GM19324 (cell line): Measurements from ENCODE around the gene LRCH3.

Experiments
- ATAC-seq: cut with Tn5 transposase; IDR thresholded peaks from one replicate; pipeline ENCODE4 v1.9.1; 2021; ENCODE audit warnings: mild to moderate bottlenecking, moderate library complexity; ENCODE audit not compliant: unreplicated experiment, low FRiP score

The LRCH3 gene

DNA sequence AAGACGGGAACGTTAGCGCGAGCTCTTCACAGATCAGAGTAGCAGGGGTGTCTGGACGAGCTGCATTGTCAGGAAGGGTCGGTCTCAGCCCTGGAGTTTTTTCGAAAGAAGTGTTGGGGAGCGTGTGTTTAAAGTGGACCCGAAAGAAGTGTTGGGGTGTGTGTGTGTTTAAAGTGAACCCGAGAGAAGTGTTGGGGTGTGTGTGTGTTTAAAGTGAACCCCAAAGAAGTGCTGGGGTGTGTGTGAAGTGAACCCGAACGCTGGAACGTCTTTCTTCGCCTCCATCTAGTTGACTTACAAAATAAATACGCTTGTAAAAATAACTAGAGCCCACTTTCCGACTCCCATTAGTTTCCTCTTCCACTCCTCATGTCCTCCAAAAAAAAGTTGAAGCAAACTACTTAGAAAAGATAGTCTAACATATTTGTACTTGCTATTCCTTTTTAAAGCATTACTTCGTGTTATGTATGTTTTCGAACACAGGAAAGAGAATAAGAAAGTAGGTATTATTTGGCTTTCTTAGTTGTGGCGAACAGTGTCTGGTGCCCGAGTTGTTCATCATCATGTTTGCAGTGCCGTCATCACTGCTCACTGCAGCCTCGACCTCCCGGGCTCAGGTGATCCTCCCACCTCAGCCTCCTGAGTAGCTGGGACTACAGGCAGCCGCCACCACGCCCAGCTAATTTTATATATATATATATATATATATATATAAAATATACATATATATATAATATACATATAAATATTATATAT lies 1.0 kb downstream of the LRCH3 start:
- peak; percentile 22 for ATAC-seq

DNA sequence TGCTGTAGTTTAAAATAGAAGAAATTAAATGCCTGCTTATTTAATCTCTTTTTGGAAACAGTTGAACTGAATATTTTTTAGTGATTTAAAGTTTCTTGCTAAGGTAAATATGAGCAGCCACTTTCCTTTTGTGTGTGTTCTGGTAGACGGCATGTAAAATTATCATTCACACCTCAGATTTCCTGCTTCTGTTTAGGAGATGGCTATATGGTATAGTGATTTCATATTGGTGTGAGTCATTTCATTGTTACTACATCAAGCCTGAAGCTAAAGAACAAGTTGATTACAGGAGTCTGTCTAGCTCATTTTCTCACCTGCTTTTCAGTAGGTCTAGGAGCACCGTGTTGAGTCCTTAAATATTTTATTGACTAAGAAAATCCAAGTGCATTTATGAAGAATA lies 2.2 kb downstream of the LRCH3 start:
- no peak for ATAC-seq

DNA sequence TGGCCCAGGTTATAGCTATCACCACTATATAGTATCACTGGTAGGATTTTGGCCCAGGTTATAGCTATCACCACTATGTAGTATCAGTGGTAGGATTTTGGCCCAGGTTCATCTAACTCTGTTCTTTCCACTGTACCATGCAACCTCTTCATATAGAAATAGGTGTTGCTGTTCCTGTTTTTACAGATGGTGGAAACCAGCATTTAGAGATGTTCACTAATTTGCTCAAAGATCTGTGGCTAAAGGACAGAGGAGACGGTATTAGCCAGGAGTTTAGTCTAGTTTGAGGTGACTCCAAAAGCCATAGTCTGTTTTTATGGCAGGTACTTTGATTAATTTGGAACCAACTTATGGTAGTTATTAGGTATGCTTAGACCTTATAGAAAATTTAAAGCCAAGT lies 3.1 kb downstream of the LRCH3 start:
- no peak for ATAC-seq

GRCh38 chr3:197795200-197795599 lies 4.1 kb downstream of the LRCH3 start:
- no peak for ATAC-seq

DNA sequence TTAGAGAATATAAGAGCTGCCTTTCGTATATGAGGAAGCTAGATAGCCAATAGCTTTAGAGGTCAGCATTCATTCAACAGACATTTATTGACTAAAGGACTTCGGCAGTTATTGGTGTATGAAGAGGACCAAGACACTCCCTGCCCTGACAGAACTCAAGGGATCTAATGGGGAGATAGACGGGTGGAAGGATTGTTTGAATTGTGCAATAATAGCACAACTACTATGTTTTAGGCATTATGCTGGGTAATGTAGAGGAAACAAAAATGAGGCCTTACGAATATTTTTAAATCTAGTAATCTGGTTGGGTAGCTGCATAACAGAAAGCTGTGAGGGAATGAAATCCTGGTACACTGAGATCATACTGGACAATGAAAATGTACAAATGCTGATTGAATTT lies 5.0 kb downstream of the LRCH3 start:
- ATAC-seq: no peak

GRCh38 chr3:197798863-197799262 lies 7.8 kb downstream of the LRCH3 start:
- ATAC-seq: no peak

DNA sequence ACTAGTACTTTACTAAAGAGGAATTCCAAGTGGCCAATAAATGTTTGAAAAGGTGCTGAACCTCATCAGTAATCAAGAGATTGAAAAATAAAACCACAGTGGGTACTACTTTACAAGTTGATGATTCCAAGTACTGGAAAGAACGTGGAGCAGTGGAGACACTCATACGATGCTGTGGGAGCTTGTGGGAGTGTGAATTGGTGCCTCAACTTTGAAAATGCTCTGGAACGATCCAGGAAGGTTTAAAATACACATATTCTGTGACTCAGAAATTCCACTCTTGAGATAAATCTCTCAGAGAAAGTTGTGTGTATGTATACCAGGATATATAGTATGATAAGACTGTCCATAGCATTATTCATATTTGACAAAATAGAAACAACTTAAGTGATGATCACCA lies 9.3 kb downstream of the LRCH3 start:
- ATAC-seq: no peak

- no peak for ATAC-seq
Measured at GRCh38 chr3:197801891-197802778, 11.1 kb downstream of the LRCH3 start.

DNA sequence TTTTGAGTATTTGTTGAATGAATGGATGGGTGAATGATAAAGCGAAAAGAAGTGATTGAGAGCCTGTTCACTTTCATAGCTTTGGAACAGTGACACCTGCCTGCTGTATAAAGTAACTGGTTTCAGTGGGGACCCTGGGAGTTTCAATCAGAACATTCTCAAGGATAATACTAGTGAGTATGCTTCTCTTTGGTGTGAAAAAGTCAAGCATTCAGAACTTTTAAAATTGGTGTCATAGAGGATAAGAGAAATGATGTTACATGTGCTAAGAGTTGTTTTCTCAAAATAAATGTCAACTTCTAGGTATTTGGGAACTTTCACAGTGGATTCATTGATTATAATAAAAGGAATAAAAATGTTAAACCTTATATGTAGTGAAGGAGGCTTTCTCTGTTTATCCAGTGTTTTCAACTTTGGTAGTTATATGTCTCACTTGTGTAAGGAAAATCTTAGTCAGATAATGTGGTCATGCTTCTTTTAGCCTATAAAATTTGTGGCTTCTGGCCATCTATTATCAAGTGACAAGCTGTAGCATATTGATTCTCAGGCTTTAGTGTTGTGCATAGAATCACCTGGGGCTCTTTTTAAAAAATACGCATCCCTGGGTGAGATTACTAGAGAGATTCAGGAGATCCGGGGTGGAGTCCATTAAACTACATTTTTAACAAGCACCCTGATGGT lies 11.9 kb downstream of the LRCH3 start:
- ATAC-seq: no peak

- ATAC-seq: no peak
Measured at GRCh38 chr3:197804511-197804910, 13.5 kb downstream of the LRCH3 start.

GRCh38 chr3:197807969-197808587 lies 17.0 kb downstream of the LRCH3 start:
- ATAC-seq: no peak

DNA sequence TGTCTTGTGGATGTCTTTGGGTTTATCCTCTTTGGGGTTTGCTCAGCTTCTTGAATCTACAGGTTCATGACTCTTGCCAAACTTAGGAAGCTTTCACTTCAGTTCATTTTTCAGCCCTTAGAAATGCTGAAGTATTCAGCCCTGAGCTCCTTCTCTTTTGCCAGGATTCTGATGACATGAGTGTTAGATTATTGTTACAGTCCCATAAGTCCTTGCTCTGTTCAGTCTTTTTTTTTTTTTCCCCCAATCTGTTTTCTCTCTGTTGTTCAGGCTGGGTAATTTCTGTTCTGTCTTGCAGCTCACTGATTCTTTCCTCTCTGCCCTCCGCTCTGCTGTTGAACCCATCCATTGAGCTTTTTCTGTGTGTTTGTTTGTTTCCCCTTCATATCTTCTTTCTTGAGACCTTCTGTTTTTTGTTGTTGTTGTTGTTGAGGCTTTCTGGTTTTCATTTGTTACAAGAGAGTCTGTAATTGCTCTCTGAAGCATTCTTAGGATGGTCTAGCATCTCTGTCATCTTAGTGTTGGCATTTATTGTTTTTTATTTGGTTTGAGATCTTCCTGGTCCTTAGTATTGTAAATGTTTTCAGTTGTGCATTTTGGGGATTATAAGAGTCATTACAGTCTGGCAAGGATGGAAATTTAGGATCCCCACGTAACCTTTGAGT lies 18.4 kb downstream of the LRCH3 start:
- no peak for ATAC-seq

DNA sequence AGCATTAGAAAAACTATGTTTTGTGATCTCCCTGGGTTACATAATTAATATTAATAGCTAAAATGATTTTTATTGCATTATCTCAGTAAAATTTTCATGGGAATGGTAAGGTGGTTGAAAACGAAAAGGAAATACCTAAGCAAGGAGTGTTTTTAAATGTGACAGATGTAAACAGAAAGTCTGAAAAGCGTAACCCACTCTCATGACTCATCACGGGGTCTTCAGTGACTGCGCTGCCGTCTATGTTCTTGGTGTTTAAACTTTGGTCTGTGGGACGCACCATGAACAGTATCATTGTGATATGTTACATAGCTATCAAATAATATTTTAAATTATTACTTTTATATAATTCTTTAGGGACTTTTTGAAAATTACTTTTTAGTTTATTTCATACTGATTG lies 19.8 kb downstream of the LRCH3 start:
- ATAC-seq: no peak

- ATAC-seq: no peak
Measured at GRCh38 chr3:197811343-197811742, 20.3 kb downstream of the LRCH3 start.

DNA sequence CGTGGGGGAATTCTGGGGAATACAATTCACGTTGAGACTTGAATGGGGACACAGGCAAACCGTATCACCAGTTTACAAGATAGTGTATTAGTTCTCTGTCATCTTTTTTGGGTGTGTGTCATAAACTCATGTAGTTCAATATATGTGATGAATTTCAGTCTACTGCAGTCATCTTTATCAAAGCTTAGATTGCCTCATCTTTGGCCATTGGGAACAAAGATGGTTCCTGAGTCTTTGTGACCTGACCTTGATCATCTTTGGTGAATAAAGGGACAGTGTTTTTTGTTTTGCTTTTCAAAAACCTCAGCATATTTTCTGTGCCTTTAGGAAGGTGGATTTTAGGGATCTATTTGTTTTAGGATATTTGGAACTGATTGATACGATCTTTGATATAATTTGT lies 23.3 kb downstream of the LRCH3 start:
- no peak for ATAC-seq

DNA sequence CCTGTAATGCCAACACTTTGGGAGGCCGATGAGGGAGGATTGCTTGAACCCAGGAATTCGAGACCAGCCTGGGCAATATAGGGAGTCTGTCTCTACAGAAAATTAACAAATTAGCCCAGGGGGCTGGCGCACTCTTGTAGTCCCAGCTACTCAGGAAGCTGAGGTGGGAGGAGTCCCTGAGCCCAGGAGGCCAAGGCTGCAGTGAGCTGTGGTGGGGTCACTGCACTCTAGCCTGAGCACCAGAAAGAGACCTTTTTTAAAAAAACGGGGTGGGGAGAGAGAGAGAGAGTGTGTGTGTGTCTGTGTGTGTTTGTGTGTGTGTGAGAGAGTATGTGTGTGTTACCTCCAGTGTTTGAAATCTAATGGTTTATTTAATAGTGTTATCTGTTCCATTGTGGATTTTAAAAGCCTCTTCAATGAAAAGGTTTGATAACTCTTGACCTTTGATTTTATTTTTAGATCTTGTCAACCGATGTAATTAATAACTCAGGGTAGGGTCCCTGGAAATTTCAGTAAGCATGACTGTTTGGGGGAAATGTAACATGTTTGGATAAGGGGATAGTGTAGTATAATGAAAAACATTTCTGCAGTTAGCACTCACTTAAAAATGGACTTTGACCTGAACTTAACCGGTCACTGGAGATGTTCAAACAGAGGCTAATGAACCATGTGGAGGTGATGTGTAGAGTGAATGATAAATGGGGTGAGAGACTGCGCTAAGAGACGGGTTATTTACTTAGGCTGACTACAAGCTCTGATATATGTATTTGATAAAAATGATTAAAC lies 29.7 kb downstream of the LRCH3 start:
- no peak for ATAC-seq

DNA sequence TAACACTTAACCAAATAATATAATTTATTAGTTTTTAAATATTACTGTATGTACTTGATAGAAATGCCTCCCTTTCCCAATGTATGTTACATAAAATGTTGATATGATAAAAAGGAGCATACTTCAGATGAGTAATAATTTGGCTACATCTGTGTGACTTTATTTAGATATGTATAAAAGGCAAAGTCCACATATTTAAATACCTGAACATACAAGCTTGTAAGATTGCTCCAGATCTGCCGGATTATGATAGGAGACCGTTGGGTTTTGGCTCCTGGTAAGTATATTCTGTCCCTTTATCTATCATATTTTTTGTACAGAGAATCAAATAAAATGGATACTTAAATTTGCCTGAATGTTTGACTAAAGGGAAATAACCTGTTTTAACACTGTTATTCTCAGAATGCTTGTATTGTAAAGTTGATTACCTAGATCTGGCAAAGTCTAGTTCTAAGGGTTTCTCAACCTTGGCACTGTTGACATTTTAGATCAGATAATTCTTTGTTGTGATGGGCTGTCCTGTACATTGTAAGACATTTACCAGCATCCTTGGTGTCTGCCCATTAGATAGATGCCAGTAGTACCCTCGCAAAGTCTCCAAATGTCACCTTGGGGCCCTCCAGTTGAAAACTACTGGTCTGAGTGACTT lies 38.5 kb downstream of the LRCH3 start:
- no peak for ATAC-seq

GRCh38 chr3:197830308-197830966 lies 39.4 kb downstream of the LRCH3 start:
- no peak for ATAC-seq

GRCh38 chr3:197830967-197831313 lies 39.9 kb downstream of the LRCH3 start:
- ATAC-seq: no peak
